HG02973 (cell line): Measurements from ENCODE around the gene TASOR.

Experiments
- ATAC-seq: cut with Tn5 transposase; IDR thresholded peaks from one replicate; pipeline ENCODE4 v1.9.1; 2021; ENCODE audit warnings: moderate library complexity; ENCODE audit not compliant: unreplicated experiment

Gene TASOR

DNA sequence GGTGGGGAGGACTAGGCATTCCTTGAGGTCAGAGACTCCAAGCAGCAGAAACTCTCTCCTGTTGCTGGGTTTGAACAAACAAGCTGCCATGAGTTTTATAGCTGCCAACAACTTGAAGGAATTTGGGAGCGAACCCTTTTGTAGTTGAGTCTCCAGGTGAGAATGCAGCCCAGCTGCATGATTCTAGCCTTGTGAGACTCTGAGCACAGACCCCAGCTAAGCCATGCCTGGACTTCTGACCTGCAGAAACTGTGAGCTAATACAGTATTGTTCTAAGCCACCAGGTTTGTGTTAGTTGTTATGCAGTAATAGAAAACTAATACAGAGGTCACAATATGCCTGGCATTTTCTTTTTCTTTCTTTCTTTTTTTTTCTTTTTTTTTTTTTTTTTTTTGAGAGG is 6.2 kb upstream of the TASOR start:
- ATAC-seq = no peak

DNA sequence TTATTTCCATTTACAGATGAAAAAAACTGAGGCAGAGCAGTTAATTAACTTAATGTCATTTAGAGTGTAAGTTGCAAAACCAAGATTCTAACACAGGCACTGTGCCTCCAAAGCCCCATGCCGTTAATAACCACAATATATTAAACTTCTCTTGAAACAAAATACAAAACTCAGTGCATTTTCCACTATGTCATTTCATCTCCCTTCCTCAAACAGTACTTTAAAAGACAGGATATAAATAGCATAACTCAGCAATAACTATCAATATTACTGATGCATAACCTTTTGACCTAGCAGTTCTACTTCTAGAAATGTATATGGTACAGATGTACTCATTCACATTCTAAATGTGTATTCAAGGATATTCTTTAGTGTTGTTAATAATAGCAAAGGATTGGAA is 5.1 kb upstream of the TASOR start:
- peak; percentile 71 for ATAC-seq

DNA sequence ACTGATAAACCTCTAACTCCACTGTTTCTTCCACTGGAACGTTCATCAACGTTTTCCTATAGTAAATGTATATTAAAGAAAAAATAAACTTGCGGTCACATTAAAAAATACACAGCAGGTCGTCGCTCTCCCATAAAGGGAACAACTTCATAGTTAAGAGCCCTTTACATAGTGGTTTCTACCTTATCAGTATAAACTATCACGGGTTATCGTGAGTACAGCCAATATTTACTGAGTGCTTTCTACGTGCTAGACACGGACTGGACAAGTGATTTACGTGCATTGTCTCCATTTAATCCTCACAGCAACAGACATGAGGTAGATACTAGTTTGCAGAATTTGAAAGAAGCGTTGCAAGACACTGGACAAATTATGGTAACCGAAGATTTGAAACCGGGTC is 964 bp upstream of the TASOR start:
- no peak for ATAC-seq

DNA sequence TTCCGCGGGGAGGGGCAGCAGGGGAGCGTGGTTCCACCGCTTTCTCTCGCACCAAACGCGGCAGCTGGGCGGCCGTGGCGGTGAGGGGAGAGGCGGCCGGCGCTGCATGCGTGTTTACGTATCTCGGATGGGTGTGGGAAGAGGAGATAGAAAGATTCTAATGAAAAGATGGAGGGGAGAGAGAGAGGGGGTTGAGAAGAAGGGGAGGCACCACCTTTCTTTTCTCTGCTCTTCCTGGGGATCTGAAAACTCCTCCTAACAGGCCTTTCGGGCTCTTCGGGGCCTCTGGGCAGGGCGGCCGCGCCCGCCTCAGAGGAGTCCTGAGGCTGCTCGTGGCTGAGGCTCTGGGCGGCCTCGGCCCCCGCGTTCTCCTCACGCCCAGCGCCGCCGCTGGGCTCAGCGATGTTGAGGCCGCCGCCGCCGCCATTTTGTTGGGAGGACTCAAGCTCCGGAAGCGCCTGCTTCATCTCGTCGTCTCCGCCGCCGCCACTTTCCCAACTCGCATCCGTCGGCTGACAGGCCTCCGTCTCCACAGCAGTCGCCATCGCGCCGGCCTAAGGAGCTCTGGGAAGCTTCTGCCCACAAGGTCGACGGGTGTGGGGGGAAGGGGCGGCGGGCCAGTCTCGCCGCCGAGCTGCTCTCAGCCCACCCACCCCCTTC is 473 bp downstream of the TASOR start:
- peak; percentile 57 for ATAC-seq

DNA sequence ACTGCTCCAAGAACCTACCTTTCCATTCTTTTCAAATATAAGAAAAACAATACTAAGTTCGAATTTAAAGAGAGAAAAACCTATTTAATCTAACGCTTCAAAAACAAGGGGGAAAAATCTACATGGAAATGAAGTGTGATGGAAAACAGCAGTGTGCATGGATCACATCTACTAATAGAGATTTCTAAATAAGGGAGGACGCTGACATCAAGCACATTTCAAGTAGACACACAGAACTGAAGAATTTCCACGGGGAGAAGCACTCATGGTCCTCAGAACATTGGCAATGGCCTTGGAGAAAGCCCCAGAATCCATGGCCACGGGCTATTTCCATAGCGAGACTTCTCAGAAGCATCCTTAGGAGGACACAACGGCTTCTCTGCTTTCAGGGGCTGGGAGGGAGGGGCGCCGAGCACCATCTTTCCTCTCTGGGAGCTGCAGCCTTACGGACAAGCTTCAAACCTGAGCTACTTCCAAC is 1.0 kb downstream of the TASOR start:
- ATAC-seq = no peak

DNA sequence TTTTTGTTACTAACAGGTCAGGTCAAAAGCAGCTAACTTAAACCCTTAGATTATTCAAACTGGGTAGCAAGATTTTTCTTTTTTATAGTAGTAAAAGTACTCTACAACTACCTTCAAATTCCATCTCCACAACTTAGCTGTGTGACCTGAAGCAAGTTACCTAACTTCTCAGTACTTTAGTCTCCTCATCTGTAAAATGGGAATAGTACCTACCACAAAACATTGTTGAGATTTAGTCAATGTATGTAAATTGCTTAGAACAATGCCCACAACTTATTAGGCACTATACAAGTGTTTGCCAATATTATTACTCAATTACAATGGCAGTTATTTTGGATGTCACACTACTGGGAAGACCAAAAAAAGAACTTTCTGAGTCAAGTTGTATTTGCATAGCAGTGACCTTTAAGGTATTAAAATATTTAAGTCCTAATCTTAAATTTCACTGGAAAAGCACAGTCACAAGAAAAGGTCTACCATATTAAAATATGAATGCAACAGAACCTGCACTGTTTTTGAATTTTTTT is 2.9 kb downstream of the TASOR start:
- ATAC-seq = no peak

DNA sequence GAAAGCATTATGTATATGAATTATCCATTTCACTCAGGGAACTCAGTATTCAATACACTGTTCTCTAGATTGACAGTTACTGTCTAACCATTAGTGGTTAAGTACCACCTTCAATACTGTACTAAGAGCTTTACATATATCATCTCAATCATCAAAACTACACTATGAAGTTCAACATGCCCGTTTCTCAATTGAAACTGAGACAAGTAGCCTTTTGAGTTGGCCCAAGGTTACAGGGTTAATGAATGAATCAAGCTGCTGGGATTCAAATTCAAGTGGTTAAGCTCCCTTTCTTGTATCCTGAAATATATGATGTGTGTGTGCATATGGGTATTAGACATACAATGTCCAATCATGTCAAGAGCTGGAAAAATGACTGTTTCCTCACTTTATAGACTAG is 5.8 kb downstream of the TASOR start:
- ATAC-seq = peak; percentile 39

DNA sequence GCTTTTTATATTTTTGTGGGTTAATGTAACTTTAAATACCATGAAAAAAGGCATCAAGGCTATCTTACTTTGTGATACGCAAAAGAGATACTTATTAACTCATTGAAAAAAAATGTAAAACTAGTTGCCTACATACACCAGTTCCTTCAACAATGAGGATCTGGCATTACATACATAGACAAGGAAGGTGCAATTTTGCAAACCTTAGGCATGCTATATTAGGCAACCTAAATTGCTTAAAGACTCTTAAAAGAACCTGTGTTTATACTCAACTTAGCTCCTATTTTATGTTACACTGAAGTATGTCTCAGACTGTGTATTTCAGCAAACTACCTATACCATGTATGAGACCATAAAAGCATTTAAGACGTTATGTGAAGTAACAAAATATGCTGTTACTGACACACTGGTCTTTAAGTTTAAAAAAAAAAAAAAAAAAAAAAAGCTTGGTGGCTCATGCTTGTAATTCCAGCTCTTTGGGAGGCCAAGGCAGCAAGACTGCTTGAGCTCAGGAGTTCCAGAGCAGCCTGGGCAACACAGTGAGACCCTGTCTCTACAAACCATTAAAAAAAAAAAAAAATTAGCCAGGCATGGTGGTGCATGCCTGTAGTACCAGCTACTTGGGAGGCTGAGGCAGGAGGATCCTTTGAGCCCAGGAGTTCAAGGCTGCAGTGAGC is 9.1 kb downstream of the TASOR start:
- ATAC-seq = no peak

DNA sequence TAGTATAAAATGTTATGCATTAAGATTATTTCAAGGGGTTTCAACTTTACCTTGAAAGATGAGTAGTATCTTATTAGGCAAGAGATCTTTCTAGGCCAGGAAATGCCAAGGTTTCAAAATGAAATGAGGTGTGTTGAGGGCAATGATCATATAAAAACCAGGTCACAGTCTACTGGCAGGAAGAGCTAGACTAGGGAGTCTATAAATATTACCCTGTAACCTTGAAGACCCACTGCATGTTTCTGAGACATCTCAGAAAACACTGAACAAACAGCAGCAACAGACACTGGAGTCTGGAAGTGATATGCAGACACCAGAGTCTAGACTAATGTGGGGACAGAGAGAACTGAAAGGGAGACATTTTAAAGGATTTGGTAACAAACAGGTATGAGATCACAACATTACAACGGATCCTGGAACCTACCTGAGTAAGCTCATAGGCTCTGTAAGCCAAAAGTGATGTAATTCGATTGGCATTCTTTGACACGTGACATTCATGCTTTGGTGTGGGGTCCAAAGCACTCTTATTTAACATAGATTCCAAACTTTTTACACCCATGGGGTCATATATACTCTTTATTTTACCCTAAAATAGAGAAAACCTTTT is 15.0 kb downstream of the TASOR start:
- no peak for ATAC-seq

DNA sequence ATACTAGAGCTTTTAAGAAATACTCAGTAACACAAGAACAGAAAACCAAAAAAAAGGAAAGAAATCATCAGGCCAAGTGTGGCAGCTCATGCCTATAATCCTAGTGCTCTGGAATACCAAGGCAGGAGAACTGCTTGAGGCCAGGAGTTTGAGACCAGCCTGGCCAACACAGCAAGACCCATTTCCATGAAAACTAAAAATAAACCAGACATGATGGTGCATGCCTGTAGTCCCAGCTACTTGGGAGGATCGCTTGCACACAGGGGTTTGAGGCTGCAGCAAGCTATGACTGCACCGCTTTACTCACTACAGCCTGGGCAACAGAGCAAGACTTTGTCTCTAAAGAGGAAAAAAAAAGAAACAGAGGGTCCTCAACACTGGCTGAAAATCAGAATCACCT is 18.2 kb downstream of the TASOR start:
- no peak for ATAC-seq

DNA sequence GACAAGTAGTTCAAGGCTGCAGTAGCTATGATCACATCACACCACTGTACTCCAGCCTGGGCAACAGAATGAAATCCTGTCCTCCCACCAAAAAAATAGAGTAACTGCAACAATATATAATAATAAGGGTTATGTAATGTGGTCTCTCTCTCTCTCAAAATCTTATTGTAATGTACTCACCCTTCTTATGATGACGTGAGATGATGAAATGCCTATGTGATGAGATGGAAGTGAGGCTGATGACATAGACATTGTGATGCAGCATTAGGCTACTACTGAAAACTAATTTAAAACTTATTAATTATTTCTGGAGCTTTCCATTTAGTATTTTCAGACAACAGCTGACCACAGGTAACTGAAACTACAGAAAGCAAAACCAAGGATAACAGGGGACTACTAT is 27.4 kb downstream of the TASOR start:
- ATAC-seq = no peak

DNA sequence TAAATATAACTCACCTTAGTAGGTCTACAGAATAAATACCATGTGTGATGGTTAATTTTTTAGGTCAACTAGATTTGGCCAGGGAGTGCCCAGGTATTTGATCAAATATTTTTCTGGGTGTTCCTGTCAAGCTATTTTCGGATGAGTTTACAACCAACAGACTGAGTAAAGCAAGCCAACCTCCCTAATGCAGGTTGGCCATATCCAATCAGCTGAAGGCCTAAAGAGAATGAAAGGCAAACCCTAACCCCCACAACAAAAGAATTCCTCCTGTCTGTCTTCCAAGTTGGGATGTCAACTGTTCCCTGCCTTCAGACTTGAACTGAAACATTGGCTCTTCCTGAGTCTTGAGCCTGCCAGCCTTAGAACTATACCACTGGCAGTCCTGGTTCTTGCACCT is 28.6 kb downstream of the TASOR start:
- no peak for ATAC-seq

DNA sequence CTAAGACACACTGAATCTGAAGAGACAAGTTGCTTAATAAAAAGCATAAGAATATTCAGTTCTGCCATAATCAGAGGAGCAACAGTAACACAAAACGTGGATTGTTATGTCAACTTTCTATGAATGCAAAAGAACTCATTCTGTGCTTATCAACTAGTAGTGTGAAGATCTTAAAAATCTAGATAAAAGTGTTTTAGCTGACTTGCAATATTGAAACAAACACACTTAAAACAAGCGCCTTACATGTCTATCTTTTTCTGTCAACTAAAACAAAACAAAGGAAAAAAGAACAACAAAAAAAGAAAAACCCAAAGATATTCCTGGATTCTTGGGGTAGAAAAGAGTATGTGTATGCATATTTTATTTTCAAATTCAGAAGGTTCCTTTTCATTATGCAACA is 37.7 kb downstream of the TASOR start:
- ATAC-seq = no peak

DNA sequence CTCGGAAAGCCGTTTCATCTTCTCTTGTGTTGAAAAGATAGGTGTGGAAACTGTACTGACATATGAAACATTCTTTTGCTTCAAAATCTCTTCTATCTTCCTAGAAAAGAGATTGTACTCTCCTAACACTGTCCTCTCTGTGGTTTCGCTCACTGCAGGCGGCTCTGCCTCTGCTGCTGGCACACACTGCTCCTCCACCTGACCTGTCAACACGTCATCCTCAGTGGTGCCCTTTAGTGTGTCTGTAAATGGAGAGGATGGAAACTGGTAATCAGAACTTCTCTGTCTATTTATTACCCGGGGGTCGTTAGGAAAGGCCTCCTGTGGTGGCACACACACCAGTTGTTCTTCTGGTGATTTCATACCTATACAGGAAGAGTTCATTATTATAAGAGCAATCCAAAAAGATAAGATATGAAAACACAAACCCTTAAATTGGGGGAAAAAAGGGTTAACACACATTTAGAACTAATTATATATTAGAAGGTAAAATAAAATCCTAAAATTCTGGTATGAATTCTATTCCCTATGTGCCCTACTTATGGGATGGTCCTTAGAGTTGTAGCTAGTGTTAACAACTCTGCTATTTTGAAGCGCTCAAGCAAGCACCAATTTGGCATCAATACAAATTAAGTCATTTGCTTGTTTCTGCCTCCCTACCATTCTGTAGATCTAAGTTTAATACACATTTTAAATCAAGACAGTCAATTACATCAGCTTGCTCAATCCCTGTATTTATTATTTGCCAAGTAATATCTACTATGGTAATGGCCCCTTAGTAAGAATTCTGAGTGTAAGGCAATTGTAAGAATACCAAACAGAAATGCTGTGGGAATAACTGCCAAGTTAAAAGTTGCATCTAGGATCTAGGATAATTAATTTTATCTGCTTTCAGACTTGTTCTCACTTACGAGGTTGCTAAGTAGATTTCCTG is 49.2 kb downstream of the TASOR start:
- ATAC-seq = no peak
